BE2C (cell line): Measurements from ENCODE around the gene FKTN. TPM values are rescaled to one million over a fixed set of nuclear protein-coding genes. Genes with fewer than 3 reads are reported as not detected.
A peak's percentile ranks its signal among the peaks of the same experiment; 100 is the strongest.
"Not testable (repeated sequence)": the region's sequence is repeated elsewhere in the genome, so short reads cannot be mapped to it uniquely, and the experiment has no call there.

Experiments used
- DNase-seq: peaks from one replicate; pipeline ENCODE4 v3.0.0-alpha.2; 2020
- H3K27me3 ChIP-seq: fragments of 250-450 bp; sonication (Bioruptor Pico); 2 replicates; pipeline ENCODE4 v1.5.1; 2020; ENCODE audit warnings: mild to moderate bottlenecking
- H3K36me3 ChIP-seq: fragments of 250-450 bp; sonication (Bioruptor Pico); 2 replicates; pipeline ENCODE4 v1.5.1; 2020; ENCODE audit warnings: mild to moderate bottlenecking
- H3K4me1 ChIP-seq: fragments of 250-450 bp; sonication (Bioruptor Pico); 2 replicates; pipeline ENCODE4 v1.5.1; 2020
- H3K4me3 ChIP-seq: 2 replicates; pipeline ENCODE4 v1.5.1; 2011; ENCODE audit warnings: low read depth, low read length
- H3K9me3 ChIP-seq: fragments of 250-450 bp; sonication (Bioruptor Pico); 2 replicates; pipeline ENCODE4 v1.5.1; 2020
- polyA plus RNA-seq: library from polyadenylated mRNA; unstranded; fragments of >200 nt; gene quantifications from one replicate; pipeline ENCODE4 v1.2.1, GENCODE V29; 2012; ENCODE audit warnings: low read depth, missing spikeins; ENCODE audit not compliant: insufficient read length, insufficient read depth
- TF ChIP-seq, protein P1 (sequence below): IDR thresholded peaks from 2 replicates; pipeline ENCODE4 v1.5.1; 2012; ENCODE audit warnings: mild to moderate bottlenecking, low read depth, low read length

FKTN gene
- polyA plus RNA-seq: 10.5 TPM

- H3K9me3 ChIP-seq: peaks cover 11% of the 10 kb centered on the region
- TF ChIP-seq, protein P1, sequence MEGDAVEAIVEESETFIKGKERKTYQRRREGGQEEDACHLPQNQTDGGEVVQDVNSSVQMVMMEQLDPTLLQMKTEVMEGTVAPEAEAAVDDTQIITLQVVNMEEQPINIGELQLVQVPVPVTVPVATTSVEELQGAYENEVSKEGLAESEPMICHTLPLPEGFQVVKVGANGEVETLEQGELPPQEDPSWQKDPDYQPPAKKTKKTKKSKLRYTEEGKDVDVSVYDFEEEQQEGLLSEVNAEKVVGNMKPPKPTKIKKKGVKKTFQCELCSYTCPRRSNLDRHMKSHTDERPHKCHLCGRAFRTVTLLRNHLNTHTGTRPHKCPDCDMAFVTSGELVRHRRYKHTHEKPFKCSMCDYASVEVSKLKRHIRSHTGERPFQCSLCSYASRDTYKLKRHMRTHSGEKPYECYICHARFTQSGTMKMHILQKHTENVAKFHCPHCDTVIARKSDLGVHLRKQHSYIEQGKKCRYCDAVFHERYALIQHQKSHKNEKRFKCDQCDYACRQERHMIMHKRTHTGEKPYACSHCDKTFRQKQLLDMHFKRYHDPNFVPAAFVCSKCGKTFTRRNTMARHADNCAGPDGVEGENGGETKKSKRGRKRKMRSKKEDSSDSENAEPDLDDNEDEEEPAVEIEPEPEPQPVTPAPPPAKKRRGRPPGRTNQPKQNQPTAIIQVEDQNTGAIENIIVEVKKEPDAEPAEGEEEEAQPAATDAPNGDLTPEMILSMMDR: no peak
- peak within 1 kb of the TSS; percentile 94 for H3K4me3 ChIP-seq
- H3K36me3 ChIP-seq: no peaks in the 10 kb centered on the region
- H3K4me1 ChIP-seq: no peaks in the 10 kb centered on the region
- no peaks in the 10 kb centered on the region for H3K27me3 ChIP-seq
- peak; percentile 88 for DNase-seq
These were observed at the start of gene FKTN for GRCh38 chr9:105557804-105558610. Gene FKTN (plus strand): TSS chr9:105558131. CDS start chr9:105575033, 16,902 bp downstream.

DNA sequence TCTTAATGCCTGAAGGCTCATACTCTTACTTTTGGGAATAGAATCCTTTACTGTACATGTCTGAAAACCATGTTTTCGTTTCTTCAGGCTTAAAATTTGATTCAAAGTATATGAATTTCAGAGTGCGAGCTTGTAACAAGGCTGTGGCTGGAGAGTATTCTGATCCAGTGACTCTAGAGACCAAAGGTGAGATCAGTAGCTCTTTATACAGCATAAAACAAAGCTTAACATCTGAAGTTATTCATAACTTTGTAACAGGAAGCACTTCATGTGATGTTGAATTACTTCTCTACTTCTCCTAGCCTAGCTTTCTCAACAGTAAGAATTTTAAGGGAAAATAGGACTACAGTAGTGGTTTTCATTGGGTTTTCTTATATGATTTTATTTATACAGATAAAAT, 49.4 kb upstream of the FKTN start:
- H3K4me1 ChIP-seq: no peaks in the 10 kb centered on the region; the same call in 1 of the 2 replicates
- H3K9me3 ChIP-seq: no peaks in the 10 kb centered on the region
- H3K36me3 ChIP-seq: no peaks in the 10 kb centered on the region; the same call in 1 of the 2 replicates
- no peaks in the 10 kb centered on the region for H3K27me3 ChIP-seq
- H3K4me3 ChIP-seq: no peak overlapping the region
- TF ChIP-seq, protein P1: no peak
- no peak for DNase-seq

DNA sequence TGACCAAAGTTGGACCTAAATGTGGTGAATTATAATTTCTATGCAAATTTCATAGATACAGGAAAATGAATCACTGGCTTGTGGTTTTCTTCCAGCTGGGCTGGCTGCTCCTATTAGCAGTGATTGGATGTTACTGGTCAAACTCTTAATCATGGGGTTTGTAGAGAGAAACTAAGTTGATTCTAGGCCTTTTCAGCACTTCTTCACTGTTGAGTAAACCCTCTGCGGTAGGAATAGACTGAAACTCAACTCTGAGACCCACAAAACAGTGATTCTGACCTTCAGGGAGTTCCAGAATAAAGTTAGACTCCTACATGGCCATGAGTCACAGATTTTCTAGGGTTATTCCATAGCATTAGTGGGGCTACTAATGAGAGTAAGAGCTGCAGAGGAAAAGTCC, 47.9 kb upstream of the FKTN start:
- H3K4me1 ChIP-seq: no peaks in the 10 kb centered on the region
- no peaks in the 10 kb centered on the region for H3K27me3 ChIP-seq
- no peak for DNase-seq
- H3K36me3 ChIP-seq: peaks cover 3% of the 10 kb centered on the region; the same call in 1 of the 2 replicates
- H3K9me3 ChIP-seq: no peaks in the 10 kb centered on the region
- TF ChIP-seq, protein P1: no peak
- no peak overlapping the region for H3K4me3 ChIP-seq

DNA sequence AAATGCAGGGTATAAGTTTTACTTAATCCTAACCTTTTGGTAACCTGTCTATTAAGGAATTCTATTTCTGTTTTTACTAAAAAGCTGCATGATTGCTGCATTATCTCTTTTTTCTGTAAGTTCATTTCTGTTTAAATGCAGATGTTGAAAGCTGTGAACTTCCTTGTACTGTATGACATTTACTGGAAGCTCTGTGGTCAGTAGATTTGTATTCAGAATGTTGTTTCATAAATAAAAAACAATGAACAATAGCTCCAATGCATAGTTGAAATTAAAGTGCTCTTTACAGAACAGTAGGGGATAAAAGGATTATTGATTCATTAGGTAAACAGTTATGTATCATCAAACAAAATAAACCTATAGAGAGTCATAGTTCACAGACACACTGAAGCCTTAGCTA, 46.5 kb upstream of the FKTN start:
- Histone ChIP-seq H3K27me3 (no peaks in the 10 kb centered on the region), H3K4me3 (no peak overlapping the region), H3K9me3 (no peaks in the 10 kb centered on the region), H3K36me3 (peaks cover 13% of the 10 kb centered on the region), H3K4me1 (no peaks in the 10 kb centered on the region)
- DNase-seq: no peak
- TF ChIP-seq, protein P1: no peak

DNA sequence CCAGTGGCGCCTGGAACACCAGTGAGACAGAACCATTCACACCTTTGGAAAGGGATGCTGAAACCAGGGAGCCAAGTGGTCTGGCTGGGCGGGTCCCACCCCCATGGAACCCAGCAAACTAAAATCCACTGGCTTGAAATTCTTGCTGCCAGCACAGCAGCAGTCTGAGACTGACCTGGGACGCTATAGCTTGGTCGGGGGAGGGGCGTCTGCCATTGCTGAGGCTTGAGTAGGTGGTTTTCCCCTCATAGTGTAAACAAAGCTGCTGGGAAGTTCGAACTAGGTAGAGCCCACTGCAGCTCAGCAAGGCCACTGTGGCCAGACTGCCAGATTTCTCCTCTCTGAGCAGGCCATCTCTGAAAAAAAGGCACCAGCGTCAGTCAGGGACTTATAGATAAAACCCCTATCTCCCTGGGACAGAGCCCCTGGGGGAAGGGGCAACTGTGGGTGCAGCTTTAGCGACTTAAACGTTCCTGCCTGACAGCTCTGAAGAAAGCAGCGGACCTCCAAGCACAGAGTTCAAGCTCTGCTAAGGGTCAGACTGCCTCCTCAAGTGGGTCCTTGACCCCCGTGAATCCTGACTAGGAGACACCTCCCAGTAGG, 42.0 kb upstream of the FKTN start:
- no peaks in the 10 kb centered on the region for H3K4me1 ChIP-seq
- no peak for DNase-seq
- no peaks in the 10 kb centered on the region for H3K27me3 ChIP-seq
- peaks cover 13% of the 10 kb centered on the region for H3K36me3 ChIP-seq
- TF ChIP-seq, protein P1: no peak
- H3K9me3 ChIP-seq: no peaks in the 10 kb centered on the region
- H3K4me3 ChIP-seq: no peak overlapping the region

DNA sequence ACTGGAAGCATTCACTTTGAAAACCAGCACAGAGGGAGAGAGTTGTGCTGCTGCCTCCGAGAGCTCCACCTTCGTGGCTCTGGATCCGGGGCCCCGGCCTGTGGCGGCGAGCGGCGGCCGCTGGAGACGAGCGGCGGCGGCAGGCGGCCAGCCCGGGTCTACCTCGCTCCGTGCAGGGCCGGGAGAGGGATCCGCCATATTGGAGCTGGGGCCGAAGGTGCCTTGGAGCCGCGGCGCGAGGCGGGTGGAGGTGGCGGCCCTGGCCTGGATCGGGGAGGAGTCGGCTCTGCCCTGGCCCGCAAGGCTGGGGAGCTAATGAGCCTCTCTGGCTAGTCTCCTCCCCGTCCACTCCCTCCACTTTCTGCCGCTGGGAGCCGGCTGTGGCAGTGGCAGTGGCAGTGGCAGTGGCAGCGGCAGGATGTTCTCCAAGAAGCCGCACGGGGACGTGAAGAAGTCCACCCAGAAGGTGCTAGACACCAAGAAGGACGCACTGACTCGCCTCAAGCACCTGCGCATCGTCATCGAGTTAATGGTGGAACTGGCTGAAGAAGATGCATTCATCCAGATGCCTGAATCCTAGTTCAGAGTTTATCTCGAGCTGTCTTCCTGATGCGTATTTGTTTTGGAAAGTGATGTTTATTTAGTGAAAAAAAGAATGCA, 38.1 kb upstream of the FKTN start:
- not testable (repeated sequence) for H3K9me3 ChIP-seq, H3K4me3 ChIP-seq, H3K4me1 ChIP-seq, H3K27me3 ChIP-seq
- DNase-seq: peak; percentile 40
- H3K36me3 ChIP-seq: peaks cover 10% of the 10 kb centered on the region

DNA sequence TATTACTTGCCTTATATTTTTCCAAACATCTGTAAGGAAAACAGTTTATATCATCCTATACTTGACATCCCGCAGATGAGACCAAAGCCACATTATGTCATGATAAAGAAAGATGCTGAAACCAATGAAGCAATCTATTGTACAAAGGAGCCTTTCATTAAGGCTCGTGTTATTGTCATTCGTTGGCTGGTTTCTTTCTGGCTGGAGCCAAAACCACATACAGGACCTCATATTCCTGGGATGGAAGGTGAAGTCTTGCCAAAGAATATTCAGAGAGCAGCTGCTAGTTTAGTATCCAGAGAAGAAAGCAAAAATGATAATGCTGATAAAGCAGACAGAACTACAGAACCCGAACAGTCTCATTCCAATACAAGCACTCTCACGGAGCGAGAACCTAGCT, 36.9 kb upstream of the FKTN start:
- not testable (repeated sequence) for H3K4me3 ChIP-seq, DNase-seq, H3K9me3 ChIP-seq, H3K27me3 ChIP-seq, H3K4me1 ChIP-seq, H3K36me3 ChIP-seq

DNA sequence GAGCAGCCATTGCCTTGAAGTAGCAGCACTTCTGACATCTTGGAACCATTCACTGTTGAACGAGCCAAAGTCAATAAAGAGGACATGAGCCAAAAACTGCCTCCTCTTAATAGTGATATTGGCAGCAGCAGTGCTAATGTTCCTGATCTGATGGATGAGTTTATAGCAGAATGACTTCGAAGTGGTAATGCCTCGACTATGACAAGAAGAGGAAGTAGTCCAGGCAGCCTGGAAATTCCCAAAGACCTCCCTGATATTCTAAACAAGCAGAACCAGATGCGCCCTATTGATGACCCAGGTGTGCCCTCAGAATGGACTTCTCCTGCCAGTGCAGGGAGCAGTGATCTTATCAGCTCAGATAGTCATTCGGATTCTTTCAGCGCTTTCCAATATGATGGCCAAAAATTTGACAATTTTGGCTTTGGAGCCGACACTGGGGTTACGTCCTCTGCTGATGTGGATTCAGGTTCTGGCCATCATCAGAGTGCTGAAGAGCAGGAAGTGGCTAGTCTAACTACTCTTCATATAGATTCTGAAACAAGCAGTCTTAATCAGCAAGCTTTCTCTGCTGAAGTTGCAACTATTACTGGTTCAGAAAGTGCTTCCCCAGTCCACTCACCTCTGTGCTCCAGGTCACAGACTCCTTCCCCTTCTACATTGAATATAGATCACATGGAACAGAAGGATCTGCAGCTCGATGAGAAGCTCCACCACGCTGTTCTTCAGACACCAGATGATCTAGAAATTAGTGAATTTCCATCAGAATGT, 35.1 kb upstream of the FKTN start:
- not testable (repeated sequence) for H3K36me3 ChIP-seq, H3K9me3 ChIP-seq, H3K4me3 ChIP-seq, DNase-seq, H3K27me3 ChIP-seq, H3K4me1 ChIP-seq
